HG02610 (cell line): Measurements from ENCODE around the gene SCYL3.
A peak's percentile ranks its signal among the peaks of the same experiment; 100 is the strongest.

Experiments used
- ATAC-seq: cut with Tn5 transposase; IDR thresholded peaks from one replicate; pipeline ENCODE4 v1.9.1; 2021; ENCODE audit warnings: mild to moderate bottlenecking, moderate library complexity; ENCODE audit not compliant: unreplicated experiment

The SCYL3 gene

DNA sequence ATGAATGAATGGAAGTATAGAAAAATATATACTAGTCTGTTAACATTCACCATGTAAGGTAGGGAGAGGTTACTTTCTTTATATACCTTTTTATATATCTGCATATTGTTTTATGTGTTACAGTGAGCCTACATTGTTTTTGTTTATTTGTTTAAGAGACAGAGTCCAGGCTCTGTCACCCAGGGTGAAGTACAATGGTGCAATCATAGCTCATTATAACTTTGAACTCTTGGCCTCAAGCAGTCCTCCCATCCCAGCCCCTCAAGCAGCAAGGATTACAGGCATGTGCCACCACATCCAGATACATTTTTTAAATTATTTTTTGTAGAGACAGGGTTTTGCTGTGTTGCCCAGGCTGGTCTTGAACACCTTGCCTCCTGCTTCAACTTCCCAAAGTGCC, 7.4 kb upstream of the SCYL3 start:
- no peak for ATAC-seq

DNA sequence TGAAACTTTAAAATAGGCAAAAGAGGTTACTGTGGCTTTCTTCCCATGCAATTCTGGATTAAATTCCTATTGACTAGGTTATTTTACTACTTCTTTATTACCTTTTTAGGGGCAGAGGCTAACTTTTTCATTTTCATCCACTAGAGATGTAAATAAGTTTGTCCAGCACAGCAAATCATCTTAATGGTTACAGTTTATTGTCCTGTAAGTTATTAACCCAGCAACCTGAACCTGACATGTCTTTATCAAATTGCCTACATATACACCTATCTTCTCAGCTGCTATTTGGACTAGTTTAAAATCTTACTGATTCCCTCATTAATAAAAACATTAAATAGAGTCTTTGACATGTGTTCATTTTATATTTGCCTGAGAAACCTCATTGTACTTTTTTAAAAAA, 6.9 kb upstream of the SCYL3 start:
- ATAC-seq, result no peak

DNA sequence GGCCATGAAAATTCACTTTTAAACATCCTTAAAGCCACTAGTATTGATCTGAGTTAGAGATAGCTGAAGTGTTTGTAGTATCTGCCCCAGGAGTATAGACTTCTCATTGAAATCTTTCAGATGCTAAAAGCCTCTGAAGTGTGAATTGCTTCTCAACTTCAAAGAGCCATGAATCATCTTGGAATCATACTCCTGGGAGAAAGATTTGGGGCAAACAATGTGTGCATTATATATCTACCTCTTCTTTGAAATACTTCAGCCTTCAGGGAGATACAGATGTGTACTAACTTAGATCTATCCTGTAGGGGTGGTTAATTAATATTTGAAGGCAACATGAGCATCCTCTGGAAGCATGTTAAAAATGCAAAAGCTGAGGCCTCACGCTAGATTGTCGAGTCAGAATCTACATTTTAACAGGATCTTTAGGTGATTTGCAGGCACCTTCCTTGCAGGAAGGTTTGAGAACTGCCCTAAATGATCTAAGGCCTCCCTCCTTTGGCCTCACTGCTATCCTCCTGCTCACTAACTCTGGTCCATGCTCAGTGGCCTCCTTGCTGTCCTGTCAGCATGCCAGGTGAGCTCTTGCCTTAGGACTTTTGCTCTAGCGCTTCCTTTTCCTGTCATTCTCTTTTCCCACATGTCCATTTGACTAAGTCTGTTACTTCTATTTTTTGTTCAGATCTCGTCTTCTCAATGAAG, 6.0 kb upstream of the SCYL3 start:
- no peak for ATAC-seq

GRCh38 chr1:169896013-169896412, 2.3 kb upstream of the SCYL3 start:
- ATAC-seq, result no peak

- no peak for ATAC-seq
These were observed 889 bp upstream of the SCYL3 start for GRCh38 chr1:169894424-169895145.

DNA sequence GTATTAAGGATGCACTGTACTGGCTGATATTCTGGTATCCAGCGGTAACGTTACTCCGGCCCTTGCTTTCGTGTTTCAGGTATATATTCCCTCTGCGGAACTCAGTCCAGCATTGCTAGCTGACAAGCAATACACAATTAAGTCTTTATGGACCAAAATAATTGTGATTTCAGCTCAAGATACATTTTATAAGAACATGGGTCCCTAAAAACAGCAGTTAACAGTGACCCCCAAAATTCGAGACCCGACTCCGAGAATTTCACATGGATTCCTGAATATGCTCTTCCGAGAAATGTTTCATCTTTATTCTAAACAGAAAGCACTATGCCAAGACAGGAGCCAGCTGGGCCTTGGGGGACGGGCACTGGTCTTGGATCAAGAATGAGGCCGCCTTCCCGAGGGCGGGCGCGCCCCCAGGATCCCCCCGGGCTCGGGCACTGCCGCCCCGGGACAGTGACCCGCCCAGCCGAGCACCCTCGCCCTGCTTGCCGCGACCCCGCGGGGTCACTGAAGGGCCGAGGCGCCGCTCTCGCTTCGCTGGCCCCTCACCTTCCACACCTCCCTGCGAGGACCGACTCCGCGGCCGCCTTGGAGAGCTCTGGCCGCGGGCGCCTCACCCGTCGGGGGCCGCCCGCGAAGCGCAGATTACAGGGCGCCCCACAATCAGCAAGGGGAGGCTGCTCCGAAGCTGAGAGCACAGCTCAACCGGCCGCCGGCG, 610 bp downstream of the SCYL3 start:
- ATAC-seq, result peak; percentile 10

- ATAC-seq, result no peak
These were observed 1.3 kb downstream of the SCYL3 start for GRCh38 chr1:169892176-169892926.

DNA sequence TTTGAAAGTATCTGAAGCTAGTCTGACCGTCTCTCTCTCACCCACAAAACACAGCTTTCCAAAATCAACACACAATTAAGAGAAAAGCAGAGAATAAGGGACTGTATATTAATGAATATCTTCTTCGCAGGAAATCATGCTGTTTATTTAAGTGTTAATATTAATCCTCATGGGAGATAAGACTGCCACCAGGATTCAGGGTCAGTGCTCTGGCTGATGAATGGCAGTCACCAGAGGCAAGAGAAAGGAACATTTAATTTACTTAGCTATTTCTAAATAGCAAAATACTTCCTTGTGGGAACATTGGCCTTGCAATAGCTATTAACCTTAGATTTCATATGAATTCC, 2.2 kb downstream of the SCYL3 start:
- ATAC-seq, result no peak

GRCh38 chr1:169890761-169891538, 2.7 kb downstream of the SCYL3 start:
- peak; percentile 41 for ATAC-seq

DNA sequence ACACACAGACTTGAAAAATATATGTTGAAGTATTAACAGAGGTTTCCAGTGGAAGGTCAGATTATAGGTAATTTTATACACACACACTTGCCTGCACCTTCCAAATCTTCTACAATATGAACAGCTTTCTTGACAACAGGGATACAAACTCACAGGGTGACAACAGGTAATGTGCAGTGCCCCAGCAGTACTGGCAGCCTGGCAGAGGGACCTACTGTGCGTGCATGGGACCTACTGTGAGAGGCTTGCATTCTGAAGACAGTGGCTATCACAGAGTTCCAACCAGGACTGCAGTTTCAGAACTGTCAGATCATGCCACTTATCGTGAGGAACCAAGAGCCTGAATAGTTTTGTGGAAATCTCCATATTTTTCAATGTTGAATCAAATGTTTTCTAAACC, 3.8 kb downstream of the SCYL3 start:
- ATAC-seq, result no peak

DNA sequence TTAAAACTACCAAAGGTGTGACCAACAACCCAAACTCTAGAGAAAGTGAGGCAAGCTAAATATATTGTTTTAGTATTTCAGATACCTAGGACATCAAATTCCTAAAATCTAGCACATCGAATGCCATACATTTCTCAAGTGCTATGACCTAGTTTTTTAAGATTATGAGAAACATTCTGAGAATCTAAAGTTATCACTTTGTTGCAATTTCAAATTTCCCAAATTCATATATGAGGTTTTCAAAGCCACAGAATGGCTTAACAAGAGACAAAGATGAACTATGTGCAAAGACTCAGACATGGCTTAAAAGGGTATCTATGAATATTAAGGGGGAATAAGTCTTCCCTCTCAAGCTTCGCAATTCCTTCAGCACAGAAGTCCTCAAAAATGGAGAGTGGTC, 6.8 kb downstream of the SCYL3 start:
- ATAC-seq, result no peak

- no peak for ATAC-seq
These were observed 7.3 kb downstream of the SCYL3 start for GRCh38 chr1:169886422-169886821.

- ATAC-seq, result no peak
These were observed 8.5 kb downstream of the SCYL3 start for GRCh38 chr1:169885207-169885606.

GRCh38 chr1:169884634-169885033, 9.1 kb downstream of the SCYL3 start:
- ATAC-seq, result no peak

DNA sequence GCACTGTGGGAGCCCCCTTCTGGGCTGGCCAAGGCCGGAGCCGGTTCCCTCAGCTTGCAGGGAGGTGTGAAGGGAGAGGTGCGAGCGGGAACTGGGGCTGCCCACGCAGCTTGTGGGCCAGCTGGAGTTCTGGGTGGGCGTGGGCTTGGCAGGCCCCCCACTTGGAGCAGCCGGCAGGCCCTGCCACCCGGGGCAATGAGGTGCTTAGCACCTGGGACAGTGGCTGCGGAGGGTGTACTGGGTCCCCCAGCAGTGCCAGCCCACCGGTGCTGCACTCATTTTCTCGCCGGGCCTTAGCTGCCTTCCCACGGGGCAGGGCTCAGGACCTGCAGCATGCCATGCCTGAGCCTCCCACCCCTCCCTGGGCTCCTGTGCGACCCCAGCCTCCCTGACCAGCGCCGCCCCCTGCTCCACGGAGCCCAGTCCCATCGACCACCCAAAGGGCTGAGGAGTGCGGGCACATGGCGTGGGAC, 11.6 kb downstream of the SCYL3 start:
- no peak for ATAC-seq

- ATAC-seq, result peak; percentile 58
These were observed 14.5 kb downstream of the SCYL3 start for GRCh38 chr1:169879034-169879840.

DNA sequence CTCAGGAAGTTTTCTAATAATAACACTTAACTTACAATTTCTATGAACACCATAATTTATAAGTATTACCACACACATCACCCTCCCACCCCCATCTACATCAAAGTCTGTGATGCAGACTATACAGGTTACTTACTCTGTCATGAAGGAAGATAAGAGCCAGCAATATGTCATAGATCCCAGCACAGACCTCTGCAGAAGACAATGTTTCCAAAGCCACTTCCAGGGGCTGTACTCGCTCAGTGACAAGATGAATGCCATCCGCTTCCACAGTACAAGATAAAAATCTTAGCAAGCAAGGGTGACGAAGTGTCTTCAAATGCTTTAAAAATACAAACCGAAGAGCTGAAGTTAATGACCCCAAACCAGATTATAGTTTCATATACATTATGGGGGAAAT, 15.2 kb downstream of the SCYL3 start:
- no peak for ATAC-seq

DNA sequence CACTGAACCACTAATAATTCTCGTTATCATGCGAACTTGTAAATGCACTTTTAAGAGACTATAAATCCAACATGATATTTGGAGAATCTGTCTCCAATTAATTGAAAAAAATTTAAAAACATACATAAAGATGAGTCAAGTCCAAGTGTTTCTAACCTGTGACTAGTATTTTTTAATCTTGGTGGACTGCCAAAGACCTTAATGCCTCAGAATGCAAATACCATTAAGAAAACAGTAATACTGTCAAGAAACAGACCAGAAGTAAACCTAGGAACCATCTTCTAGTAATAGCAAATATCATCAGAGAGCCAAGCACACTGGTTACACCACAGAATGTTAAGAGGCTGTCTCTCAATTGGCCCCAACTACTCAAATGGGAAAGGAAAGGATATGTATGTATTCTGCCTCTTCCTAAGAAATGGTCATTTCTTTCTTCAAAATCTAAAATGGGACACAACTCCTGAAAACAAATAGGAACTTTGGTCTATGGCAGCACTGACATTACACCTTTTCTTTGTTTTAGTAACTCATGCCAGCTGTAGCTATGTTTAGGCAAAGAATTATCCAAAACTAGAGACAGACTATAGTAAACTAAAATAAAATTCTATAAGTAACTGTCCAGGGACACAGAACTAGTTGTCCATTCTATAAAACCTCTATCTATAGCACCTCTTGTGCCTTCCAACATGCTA, 15.8 kb downstream of the SCYL3 start:
- no peak for ATAC-seq

DNA sequence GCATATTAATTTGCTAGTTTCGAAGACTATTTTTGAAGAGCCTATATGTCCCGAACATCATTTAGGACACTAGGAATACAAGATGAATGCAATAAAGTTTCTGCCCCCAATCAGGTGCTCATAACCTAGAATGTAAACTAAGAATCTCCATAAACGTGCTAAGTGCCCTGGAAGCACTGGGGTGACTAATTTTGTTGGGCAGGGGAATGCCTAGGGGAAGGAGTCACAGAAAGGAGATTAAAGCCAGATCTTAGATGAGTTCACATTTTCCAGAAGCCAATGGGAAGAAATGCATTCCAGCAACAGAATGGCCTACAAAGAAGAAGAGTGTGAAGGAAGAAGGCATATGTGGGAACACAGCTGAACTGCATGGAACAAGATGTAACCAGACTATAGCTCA, 19.5 kb downstream of the SCYL3 start:
- ATAC-seq, result no peak
